ENCODE data around the gene EIF4G1. TPM values are rescaled to one million over a fixed set of nuclear protein-coding genes. Genes with fewer than 3 reads are reported as not detected.

The EIF4G1 gene
- total RNA-seq, 4 donors from 2014 or later: 173 to 248 (median 192) TPM

- TF ChIP-seq CTCF (IDR thresholded peaks at IDR 0.05) (no peak), POLR2A (IDR thresholded peaks at IDR 0.05) (no peak), EP300 (IDR thresholded peaks at IDR 0.05) (no peak)
- WGBS, 2 donors: 87 to 88% methylated on average over 6 of the region's 6 CpGs
Observed at GRCh38 chr3:184350618-184351017, 36.2 kb downstream of the EIF4G1 start.

GRCh38 chr3:184351511-184352148 lies 37.2 kb downstream of the EIF4G1 start:
- Histone ChIP-seq H3K4me3 (no peak overlapping the region), H3K9me3 (no peaks in the 10 kb centered on the region), H3K27ac (peak overlapping the region; percentile 17 to 76 (median 70)), H3K4me1 (peaks cover 0 to 54% (median 17%) of the 10 kb centered on the region in 4 donors), H3K36me3 (peaks cover 0 to 48% (median 0%) of the 10 kb centered on the region in 3 donors), H3K27me3 (no peaks in the 10 kb centered on the region)
- 34 to 39% methylated on average over 9 of the region's 9 CpGs for WGBS, 2 donors
- no peak for TF ChIP-seq POLR2A (IDR thresholded peaks at IDR 0.05)
- TF ChIP-seq CTCF (IDR thresholded peaks at IDR 0.05): no peak
- no peak for TF ChIP-seq EP300 (IDR thresholded peaks at IDR 0.05)
- DNase-seq (ENCODE audit: low spot score in 2 of 2): no peak

More at GRCh38 chr3:184350618-184351017, 36.2 kb downstream of the EIF4G1 start:
- Histone ChIP-seq H3K4me3 (no peak overlapping the region), H3K27me3 (no peaks in the 10 kb centered on the region), H3K9me3 (no peaks in the 10 kb centered on the region), H3K36me3 (peaks cover 0 to 44% (median 0%) of the 10 kb centered on the region in 3 donors), H3K27ac (peak overlapping the region in 2 of 4 donors; percentile 66 to 73), H3K4me1 (peaks cover 0 to 53% (median 19%) of the 10 kb centered on the region in 4 donors)
- DNase-seq (ENCODE audit: low spot score in 2 of 2): no peak

- 72 to 74% methylated on average over 15 of the region's 15 CpGs for WGBS, 2 donors
- Histone ChIP-seq H3K9me3 (no peaks in the 10 kb centered on the region), H3K27ac (peak overlapping the region; percentile 17 to 76 (median 70)), H3K27me3 (no peaks in the 10 kb centered on the region), H3K4me3 (no peak overlapping the region), H3K4me1 (peaks cover 0 to 56% (median 17%) of the 10 kb centered on the region in 4 donors), H3K36me3 (peaks cover 0 to 53% (median 0%) of the 10 kb centered on the region in 3 donors)
- TF ChIP-seq CTCF (IDR thresholded peaks at IDR 0.05) (no peak), EP300 (IDR thresholded peaks at IDR 0.05) (no peak), POLR2A (IDR thresholded peaks at IDR 0.05) (no peak)
- DNase-seq (ENCODE audit: low spot score in 2 of 2): no peak
Observed at GRCh38 chr3:184352149-184352785, 37.9 kb downstream of the EIF4G1 start.

GRCh38 chr3:184352897-184353545 lies 38.6 kb downstream of the EIF4G1 start:
- Histone ChIP-seq H3K27me3 (no peaks in the 10 kb centered on the region), H3K4me1 (peaks cover 0 to 64% (median 17%) of the 10 kb centered on the region in 4 donors), H3K36me3 (peaks cover 0 to 55% (median 0%) of the 10 kb centered on the region in 3 donors), H3K27ac (peak overlapping the region in 3 of 4 donors; percentile 66 to 76 (median 73)), H3K4me3 (no peak overlapping the region), H3K9me3 (no peaks in the 10 kb centered on the region)
- no peak for TF ChIP-seq CTCF (IDR thresholded peaks at IDR 0.05)
- no peak for TF ChIP-seq EP300 (IDR thresholded peaks at IDR 0.05)
- no peak for TF ChIP-seq POLR2A (IDR thresholded peaks at IDR 0.05)
- WGBS, 2 donors: 91% methylated on average over 9 to 11 of the region's 11 CpGs
- no peak for DNase-seq (ENCODE audit: low spot score in 2 of 2)
